ENCODE results near the gene PEX1.
A peak's percentile ranks its signal among the peaks of the same experiment; 100 is the strongest.

- TF ChIP-seq CTCF (IDR thresholded peaks at IDR 0.05), result peak in 2 of 7 experiments; percentile 21 to 90
- no peak for TF ChIP-seq EP300 (IDR thresholded peaks at IDR 0.05)
- no peak for TF ChIP-seq POLR2A (IDR thresholded peaks at IDR 0.05)
These were observed 81.4 kb downstream of the PEX1 start for GRCh38 chr7:92446869-92447344.
